HG03039 (cell line): Measurements from ENCODE around the gene USP17L28.
"Not testable (repeated sequence)": the region's sequence is repeated elsewhere in the genome, so short reads cannot be mapped to it uniquely, and the experiment has no call there.

Source experiments
- ATAC-seq: cut with Tn5 transposase; IDR thresholded peaks from one replicate; pipeline ENCODE4 v1.9.1; 2021; ENCODE audit warnings: mild to moderate bottlenecking, moderate library complexity; ENCODE audit not compliant: unreplicated experiment

Gene USP17L28

DNA sequence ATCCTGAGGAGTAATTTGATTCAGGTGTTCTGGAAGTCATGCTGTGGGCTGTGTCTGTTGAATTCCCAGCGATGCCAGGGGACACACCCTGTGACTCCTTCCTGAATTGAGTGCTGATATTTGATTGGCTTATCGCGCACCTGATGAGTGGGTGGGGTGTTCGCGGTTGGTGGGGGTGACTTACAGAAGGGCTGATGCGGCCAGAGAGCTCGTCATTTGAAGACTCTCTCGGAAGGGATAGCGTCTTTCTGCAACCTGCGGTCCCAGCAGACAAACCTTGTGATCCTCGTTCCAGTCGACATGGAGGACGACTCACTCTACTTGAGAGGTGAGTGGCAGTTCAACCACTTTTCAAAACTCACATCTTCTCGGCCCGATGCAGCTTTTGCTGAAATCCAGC lies at the start of gene USP17L28:
Gene USP17L28 (plus strand): TSS at position 301 of the 400 bp plus-strand sequence. CDS start 0 bp downstream, at position 301.
- ATAC-seq, result not testable (repeated sequence)

DNA sequence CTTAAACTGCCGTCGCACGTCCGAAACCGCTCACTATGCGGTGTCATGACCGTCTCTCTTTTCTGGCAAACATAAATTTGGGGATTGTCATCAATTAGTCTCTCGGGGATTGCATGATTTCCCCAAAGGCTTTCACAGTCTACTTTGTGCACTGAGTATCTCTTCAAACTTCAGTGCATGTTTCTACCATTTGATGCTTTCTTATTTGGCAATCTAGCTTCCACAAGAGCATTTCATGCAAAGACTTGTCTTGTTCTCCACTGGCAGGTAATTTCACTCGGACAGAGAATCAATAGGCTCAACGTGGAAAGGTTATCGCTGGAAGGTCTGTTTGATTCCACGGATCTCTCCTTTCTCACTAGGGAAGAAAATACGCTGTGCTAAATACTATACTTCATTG lies 24.5 kb upstream of the USP17L28 start:
- not testable (repeated sequence) for ATAC-seq

- ATAC-seq, result not testable (repeated sequence)
These were observed 23.8 kb upstream of the USP17L28 start, which contains the start of gene USP17L24 for GRCh38 chr4:9324865-9325264. Gene USP17L24, plus strand, starts transcription at chr4:9325165. Its CDS starts 0 bp downstream, at chr4:9325165.

DNA sequence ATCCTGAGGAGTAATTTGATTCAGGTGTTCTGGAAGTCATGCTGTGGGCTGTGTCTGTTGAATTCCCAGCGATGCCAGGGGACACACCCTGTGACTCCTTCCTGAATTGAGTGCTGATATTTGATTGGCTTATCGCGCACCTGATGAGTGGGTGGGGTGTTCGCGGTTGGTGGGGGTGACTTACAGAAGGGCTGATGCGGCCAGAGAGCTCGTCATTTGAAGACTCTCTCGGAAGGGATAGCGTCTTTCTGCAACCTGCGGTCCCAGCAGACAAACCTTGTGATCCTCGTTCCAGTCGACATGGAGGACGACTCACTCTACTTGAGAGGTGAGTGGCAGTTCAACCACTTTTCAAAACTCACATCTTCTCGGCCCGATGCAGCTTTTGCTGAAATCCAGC lies 19.1 kb upstream of the USP17L28 start, which contains the start of gene USP17L25:
Gene USP17L25 (plus strand): TSS at position 301 of the 400 bp plus-strand sequence. CDS start 0 bp downstream, at position 301.
- ATAC-seq, result not testable (repeated sequence)

- not testable (repeated sequence) for ATAC-seq
These were observed 14.3 kb upstream of the USP17L28 start, which contains the start of gene USP17L26 for GRCh38 chr4:9334358-9334757. Gene USP17L26, plus strand, starts transcription at chr4:9334658. Its CDS starts 0 bp downstream, at chr4:9334658.

DNA sequence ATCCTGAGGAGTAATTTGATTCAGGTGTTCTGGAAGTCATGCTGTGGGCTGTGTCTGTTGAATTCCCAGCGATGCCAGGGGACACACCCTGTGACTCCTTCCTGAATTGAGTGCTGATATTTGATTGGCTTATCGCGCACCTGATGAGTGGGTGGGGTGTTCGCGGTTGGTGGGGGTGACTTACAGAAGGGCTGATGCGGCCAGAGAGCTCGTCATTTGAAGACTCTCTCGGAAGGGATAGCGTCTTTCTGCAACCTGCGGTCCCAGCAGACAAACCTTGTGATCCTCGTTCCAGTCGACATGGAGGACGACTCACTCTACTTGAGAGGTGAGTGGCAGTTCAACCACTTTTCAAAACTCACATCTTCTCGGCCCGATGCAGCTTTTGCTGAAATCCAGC lies 9.6 kb upstream of the USP17L28 start, which contains the start of gene USP17L5:
Gene USP17L5 (plus strand): TSS at position 301 of the 400 bp plus-strand sequence. CDS start 0 bp downstream, at position 301.
- not testable (repeated sequence) for ATAC-seq

- ATAC-seq, result not testable (repeated sequence)
These were observed 4.8 kb upstream of the USP17L28 start, which contains the start of gene USP17L27 for GRCh38 chr4:9343848-9344247. Gene USP17L27, plus strand, starts transcription at chr4:9344148. Its CDS starts 0 bp downstream, at chr4:9344148.

DNA sequence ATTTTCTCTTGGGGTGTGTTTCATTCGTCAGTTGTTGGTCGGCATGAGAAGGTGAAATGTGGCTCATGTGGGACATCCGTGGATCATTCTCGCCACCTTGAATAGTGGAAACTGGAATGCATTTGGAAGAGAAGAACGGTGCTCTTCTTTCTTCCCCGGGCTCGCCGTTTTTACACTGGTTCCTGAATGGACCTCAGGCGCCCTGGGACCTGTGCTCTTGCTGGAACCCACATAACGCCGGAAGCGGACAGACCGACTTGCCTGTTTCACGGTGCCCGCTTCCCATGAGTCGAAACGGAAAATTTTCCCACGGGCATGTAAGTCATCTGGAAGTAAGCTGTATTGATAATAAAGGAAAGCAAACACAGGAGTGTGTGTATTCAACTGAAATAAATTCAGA lies 2.2 kb downstream of the USP17L28 start:
- not testable (repeated sequence) for ATAC-seq

DNA sequence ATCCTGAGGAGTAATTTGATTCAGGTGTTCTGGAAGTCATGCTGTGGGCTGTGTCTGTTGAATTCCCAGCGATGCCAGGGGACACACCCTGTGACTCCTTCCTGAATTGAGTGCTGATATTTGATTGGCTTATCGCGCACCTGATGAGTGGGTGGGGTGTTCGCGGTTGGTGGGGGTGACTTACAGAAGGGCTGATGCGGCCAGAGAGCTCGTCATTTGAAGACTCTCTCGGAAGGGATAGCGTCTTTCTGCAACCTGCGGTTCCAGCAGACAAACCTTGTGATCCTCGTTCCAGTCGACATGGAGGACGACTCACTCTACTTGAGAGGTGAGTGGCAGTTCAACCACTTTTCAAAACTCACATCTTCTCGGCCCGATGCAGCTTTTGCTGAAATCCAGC lies 4.6 kb downstream of the USP17L28 start, which contains the start of gene USP17L29:
Gene USP17L29 (plus strand): TSS at position 301 of the 400 bp plus-strand sequence. CDS start 0 bp downstream, at position 301.
- ATAC-seq, result not testable (repeated sequence)

DNA sequence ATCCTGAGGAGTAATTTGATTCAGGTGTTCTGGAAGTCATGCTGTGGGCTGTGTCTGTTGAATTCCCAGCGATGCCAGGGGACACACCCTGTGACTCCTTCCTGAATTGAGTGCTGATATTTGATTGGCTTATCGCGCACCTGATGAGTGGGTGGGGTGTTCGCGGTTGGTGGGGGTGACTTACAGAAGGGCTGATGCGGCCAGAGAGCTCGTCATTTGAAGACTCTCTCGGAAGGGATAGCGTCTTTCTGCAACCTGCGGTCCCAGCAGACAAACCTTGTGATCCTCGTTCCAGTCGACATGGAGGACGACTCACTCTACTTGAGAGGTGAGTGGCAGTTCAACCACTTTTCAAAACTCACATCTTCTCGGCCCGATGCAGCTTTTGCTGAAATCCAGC lies 14.1 kb downstream of the USP17L28 start, which contains the start of gene USP17L30:
Gene USP17L30 (plus strand): TSS at position 301 of the 400 bp plus-strand sequence. CDS start 0 bp downstream, at position 301.
- not testable (repeated sequence) for ATAC-seq

DNA sequence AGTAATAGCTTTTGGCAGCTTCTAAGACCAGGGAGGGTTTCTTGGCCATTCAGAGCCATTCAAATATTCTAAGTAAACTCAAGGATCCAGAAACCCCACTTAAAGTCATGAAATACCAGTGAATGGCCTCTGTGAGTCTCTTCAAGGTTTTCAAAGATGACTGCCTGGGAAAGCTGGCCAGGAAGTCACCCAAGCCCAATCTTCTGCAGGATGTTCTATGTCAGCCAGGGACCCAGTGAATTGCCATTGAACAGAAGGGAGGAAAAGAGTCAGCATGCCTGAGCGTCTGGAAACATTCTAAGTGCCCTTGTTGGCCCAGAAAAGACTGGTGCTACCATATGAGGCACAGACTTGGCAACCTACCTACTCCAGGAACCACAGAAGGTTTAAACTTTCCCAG lies 31.2 kb downstream of the USP17L28 start:
- not testable (repeated sequence) for ATAC-seq

DNA sequence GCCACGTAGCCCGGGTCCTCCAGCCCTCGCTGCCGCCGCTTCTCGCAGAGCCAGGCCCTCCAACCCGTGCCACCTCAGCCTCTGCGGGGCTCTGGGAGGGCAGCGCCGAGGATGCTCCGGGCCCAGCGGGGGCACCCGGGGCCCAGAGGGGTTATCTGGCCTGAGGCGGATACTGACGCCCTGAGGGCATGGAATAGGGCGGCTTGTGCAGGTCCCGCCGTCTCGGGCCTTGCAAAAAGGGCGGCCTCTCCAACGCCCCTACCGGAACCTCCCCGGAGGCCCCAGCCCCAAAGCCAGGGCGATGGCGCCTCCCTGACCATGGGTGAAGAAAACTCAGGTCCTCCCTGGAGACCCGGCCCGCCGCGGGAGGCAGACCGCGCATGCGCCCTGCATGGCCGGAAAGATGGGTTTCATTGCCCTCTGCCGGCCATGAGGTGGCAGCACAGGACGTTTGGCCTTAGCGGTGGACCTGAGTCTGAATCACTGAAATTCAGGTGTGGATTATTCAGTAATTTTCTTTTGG lies 32.4 kb downstream of the USP17L28 start:
- not testable (repeated sequence) for ATAC-seq

GRCh38 chr4:9384126-9384525 lies 35.4 kb downstream of the USP17L28 start:
- ATAC-seq, result no peak

DNA sequence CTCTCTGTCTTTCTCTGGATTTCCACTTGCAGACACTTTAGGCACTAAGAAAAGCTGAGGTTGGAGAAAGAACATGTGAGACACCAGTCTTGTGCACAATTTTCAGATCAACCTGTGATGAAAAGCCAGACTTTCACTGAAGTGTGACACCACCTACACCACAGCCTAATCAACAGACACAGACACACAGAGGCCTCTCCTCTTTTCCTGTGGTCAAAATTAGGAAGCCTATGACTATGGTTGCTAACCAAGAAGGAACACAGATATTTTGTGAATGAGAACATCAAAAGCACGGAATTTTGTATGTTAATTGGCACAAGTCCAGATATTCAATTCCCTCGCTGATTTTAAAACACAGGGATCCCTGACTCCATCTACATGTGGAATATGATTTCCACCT lies 40.3 kb downstream of the USP17L28 start:
- not testable (repeated sequence) for ATAC-seq
